ENCODE measurements around the gene FRS3.

DNA sequence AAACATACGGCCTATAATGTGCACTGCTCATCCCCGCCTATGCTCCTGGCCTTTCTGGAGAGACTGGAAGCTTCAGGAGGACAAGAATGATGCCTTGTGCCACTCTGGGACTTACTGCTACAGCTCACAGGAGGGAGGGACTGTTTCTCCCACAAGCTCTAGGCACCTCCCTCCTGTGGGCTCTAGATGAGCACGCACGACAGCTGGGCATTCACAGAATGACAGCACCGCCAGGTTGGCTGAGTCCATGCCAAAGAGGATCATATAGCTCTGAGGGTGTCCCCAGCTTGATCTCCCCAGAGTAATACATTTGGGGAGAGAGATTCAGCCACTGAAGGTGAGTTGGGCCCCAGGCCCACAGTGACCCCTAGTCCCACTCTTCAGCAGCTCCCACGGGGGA lies 22.4 kb downstream of the FRS3 start:
- TF ChIP-seq, protein P1, sequence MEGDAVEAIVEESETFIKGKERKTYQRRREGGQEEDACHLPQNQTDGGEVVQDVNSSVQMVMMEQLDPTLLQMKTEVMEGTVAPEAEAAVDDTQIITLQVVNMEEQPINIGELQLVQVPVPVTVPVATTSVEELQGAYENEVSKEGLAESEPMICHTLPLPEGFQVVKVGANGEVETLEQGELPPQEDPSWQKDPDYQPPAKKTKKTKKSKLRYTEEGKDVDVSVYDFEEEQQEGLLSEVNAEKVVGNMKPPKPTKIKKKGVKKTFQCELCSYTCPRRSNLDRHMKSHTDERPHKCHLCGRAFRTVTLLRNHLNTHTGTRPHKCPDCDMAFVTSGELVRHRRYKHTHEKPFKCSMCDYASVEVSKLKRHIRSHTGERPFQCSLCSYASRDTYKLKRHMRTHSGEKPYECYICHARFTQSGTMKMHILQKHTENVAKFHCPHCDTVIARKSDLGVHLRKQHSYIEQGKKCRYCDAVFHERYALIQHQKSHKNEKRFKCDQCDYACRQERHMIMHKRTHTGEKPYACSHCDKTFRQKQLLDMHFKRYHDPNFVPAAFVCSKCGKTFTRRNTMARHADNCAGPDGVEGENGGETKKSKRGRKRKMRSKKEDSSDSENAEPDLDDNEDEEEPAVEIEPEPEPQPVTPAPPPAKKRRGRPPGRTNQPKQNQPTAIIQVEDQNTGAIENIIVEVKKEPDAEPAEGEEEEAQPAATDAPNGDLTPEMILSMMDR (IDR thresholded peaks at IDR 0.05): no peak
- no peak for TF ChIP-seq SIN3A (IDR thresholded peaks at IDR 0.05; ENCODE audit: borderline replicate concordance, insufficient read depth, low read depth, low read length)
